Smooth muscle cell of the brain vasculature (primary cell): ENCODE results near the gene CFTR.
"Not testable (repeated sequence)": the region's sequence is repeated elsewhere in the genome, so short reads cannot be mapped to it uniquely, and the experiment has no call there.

Source experiments
- DNase-seq: peaks from one replicate; pipeline ENCODE4 v3.0.0-alpha.2; 2012; ENCODE audit warnings: low read depth, low spot score

Gene CFTR

GRCh38 chr7:117686311-117686935, 206.6 kb downstream of the CFTR start:
- DNase-seq = no peak

- no peak for DNase-seq
Observed at GRCh38 chr7:117688126-117688525, 208.3 kb downstream of the CFTR start.

GRCh38 chr7:117689406-117689805, 209.6 kb downstream of the CFTR start:
- DNase-seq = no peak

- DNase-seq = no peak
Observed at GRCh38 chr7:117690147-117690546, 210.3 kb downstream of the CFTR start.

- no peak for DNase-seq
Observed at GRCh38 chr7:117692338-117692737, 212.5 kb downstream of the CFTR start.

GRCh38 chr7:117698018-117698417, 218.2 kb downstream of the CFTR start:
- no peak for DNase-seq

GRCh38 chr7:117704063-117704462, 224.2 kb downstream of the CFTR start:
- DNase-seq = no peak

GRCh38 chr7:117705630-117706029, 225.8 kb downstream of the CFTR start:
- no peak for DNase-seq

GRCh38 chr7:117706210-117706609, 226.4 kb downstream of the CFTR start:
- DNase-seq = no peak

- DNase-seq = no peak
Observed at GRCh38 chr7:117707080-117707479, 227.3 kb downstream of the CFTR start.

- DNase-seq = not testable (repeated sequence)
Observed at GRCh38 chr7:117708173-117708572, 228.3 kb downstream of the CFTR start.

- DNase-seq = no peak
Observed at GRCh38 chr7:117711556-117711955, 231.7 kb downstream of the CFTR start.

GRCh38 chr7:117715784-117716445, 236.1 kb downstream of the CFTR start:
- DNase-seq = peak; percentile 24

- DNase-seq = no peak
Observed at GRCh38 chr7:117716707-117717299, 237.0 kb downstream of the CFTR start.

- DNase-seq = no peak
Observed at GRCh38 chr7:117717357-117717756, 237.5 kb downstream of the CFTR start.
